ENCODE data around the gene BAX.

DNA sequence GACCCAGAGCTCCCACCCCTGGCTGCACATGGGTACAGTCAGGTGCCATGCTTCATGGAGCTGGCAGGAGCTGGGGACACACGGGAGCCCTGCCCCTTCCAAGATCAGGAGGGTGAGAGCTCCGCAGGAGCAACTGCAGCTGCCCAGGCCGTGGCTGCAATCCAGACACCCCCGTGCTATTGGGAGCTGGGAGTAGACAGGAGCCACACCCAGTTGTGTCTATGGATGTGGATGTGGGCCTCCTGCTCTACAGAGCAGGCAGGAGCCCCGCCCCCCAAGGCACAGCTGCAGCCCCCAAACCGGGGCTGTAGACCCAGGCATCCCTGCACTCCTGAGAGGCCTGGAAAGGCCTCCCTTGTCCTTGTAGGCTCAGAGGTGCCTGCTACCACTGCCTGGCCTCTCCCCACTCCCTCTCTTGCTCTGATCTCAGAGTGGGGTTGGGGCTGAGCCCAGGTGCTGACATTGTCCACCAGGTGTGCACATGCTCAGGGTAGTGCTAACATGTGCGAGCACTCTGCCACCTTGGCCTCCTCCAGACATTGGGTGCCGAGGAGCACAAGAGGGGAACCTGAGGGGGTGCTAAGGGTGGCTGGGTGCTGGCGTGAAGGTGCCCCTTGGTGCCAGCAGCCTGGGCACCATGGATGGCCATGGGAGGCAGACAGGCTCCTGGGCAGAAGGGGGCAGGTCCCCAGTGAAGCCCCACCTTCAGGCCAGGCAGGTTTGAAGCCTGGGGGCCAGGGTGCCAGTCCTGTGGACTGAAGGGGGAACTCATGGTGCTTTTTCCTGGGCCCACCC, 8.0 kb upstream of the BAX start:
- TF ChIP-seq, protein P1, sequence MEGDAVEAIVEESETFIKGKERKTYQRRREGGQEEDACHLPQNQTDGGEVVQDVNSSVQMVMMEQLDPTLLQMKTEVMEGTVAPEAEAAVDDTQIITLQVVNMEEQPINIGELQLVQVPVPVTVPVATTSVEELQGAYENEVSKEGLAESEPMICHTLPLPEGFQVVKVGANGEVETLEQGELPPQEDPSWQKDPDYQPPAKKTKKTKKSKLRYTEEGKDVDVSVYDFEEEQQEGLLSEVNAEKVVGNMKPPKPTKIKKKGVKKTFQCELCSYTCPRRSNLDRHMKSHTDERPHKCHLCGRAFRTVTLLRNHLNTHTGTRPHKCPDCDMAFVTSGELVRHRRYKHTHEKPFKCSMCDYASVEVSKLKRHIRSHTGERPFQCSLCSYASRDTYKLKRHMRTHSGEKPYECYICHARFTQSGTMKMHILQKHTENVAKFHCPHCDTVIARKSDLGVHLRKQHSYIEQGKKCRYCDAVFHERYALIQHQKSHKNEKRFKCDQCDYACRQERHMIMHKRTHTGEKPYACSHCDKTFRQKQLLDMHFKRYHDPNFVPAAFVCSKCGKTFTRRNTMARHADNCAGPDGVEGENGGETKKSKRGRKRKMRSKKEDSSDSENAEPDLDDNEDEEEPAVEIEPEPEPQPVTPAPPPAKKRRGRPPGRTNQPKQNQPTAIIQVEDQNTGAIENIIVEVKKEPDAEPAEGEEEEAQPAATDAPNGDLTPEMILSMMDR (IDR thresholded peaks at IDR 0.05; ENCODE audit: insufficient read depth, low read depth, low read length), result no peak
- no peak for TF ChIP-seq EZH2 (IDR thresholded peaks at IDR 0.05; ENCODE audit: insufficient read depth, low read length)

Measured in astrocyte (in vitro differentiated cells and primary cell).